ENCODE measurements around the gene RBFOX2. TPM values are rescaled to one million over a fixed set of nuclear protein-coding genes. Genes with fewer than 3 reads are reported as not detected.

The RBFOX2 gene
- total and polyA plus RNA-seq, 2 of the 8 experiments (the other 6 are each of a cell fraction or from before 2014, with no cell fraction given) = 121 to 122 TPM

GRCh38 chr22:36016684-36017083, 11.9 kb downstream of the RBFOX2 start:
- no peak overlapping the region for H2BK15ac ChIP-seq (ENCODE audit: low read length)
- no peaks in the 10 kb centered on the region for H3K36me3 ChIP-seq (ENCODE audit: control insufficient read depth in 2 of 4, insufficient read depth in 4 of 4, low read length in 3 of 4)
- WGBS, 2 experiments (ENCODE audit: extremely low coverage in 1 of 2, insufficient coverage in 1 of 2, insufficient read length in 1 of 2, insufficient replicate concordance in 2 of 2, low coverage in 1 of 2, low lambda C conversion rate in 2 of 2, missing lambda C conversion rate in 1 of 2) = 87% methylated on average over 2 of the region's 2 CpGs; no CpG with 5 or more reads in 1 of the 2 experiments
- no peak overlapping the region for H2BK20ac ChIP-seq (ENCODE audit: low read length)
- DNase-seq (ENCODE audit: low read depth in 1 of 2, low spot score in 2 of 2) = no peak
- no peak overlapping the region for H2BK120ac ChIP-seq (replicated peaks; ENCODE audit: low read depth, low read length)
- no peaks in the 10 kb centered on the region for H3K27me3 ChIP-seq (replicated peaks in 1 of 4; ENCODE audit: control insufficient read depth in 3 of 4, extremely low read depth in 1 of 4, insufficient read depth in 3 of 4, low read length in 3 of 4)
- H3K23me2 ChIP-seq (ENCODE audit: low read depth, low read length) = no peaks in the 10 kb centered on the region; the same call in 1 of the 2 replicates
- ChIA-PET POLR2A (ENCODE audit: partially characterized antibody) (interaction anchor here (0.7 to 5.4 kb wide), 2 partner anchors 11 to 610 kb away, joined by 3 to 44 read pairs; partner anchors contain the start of gene RBFOX2), CTCF (ENCODE audit: partially characterized antibody) (interaction anchor here (0.6 to 2.7 kb wide), 3 partner anchors 49 to 258 kb away, joined by 3 to 16 read pairs (median 10); no protein-coding TSS in a partner anchor)
- H3K23ac ChIP-seq (ENCODE audit: insufficient read length) = no peak overlapping the region
- H3K9ac ChIP-seq (replicated peaks in 1 of 4; ENCODE audit: extremely low read depth in 1 of 4, low read depth in 3 of 4, low read length in 3 of 4) = no peak overlapping the region
- H3K14ac ChIP-seq (ENCODE audit: insufficient read length) = no peak overlapping the region
- FAIRE-seq = no peak
- no peak overlapping the region for H2AFZ ChIP-seq (ENCODE audit: low read length)
- H2BK12ac ChIP-seq (ENCODE audit: low read depth, low read length) = no peak overlapping the region
- no peak overlapping the region for H3K4ac ChIP-seq (replicated peaks; ENCODE audit: insufficient read length, low read depth, low read length)
- H3K9me3 ChIP-seq (ENCODE audit: insufficient read depth in 2 of 2, low read depth in 1 of 2, low read length in 1 of 2) = no peaks in the 10 kb centered on the region
- H4K5ac ChIP-seq (ENCODE audit: insufficient read length, low read depth, low read length) = no peak overlapping the region
- no peak overlapping the region for H3K56ac ChIP-seq (replicated peaks; ENCODE audit: insufficient read length, low read depth, low read length)
- no peak overlapping the region for H2BK5ac ChIP-seq (ENCODE audit: low read depth, low read length)
- no peak overlapping the region for H4K8ac ChIP-seq (ENCODE audit: extremely low read depth, insufficient read depth, low read length)
- H2AK5ac ChIP-seq (ENCODE audit: low read depth, low read length) = no peak overlapping the region
- H3K79me2 ChIP-seq (ENCODE audit: control insufficient read depth in 1 of 2, insufficient read depth in 2 of 2, low read length in 2 of 2) = peaks cover 11 to 81% of the 10 kb centered on the region in 2 experiments; a peak in 3 of 4 replicates
- no peak overlapping the region for H3K18ac ChIP-seq (ENCODE audit: extremely low read depth, low read length)
- no peak overlapping the region for H3K4me2 ChIP-seq (ENCODE audit: insufficient read depth in 1 of 2, low read depth in 2 of 2, low read length in 2 of 2)
- no peak overlapping the region for H3K27ac ChIP-seq (ENCODE audit: low read depth, low read length)
- H3K4me3 ChIP-seq (ENCODE audit: extremely low read depth in 1 of 4, insufficient read depth in 2 of 4, low read depth in 3 of 4, low read length in 4 of 4) = no peak overlapping the region
- peaks cover 12% of the 10 kb centered on the region for H3K79me1 ChIP-seq (ENCODE audit: low read depth, low read length)
- H3K4me1 ChIP-seq (replicated peaks in 1 of 4; ENCODE audit: control insufficient read depth in 3 of 4, insufficient read depth in 4 of 4, low read length in 3 of 4) = no peaks in the 10 kb centered on the region
- H4K91ac ChIP-seq (replicated peaks; ENCODE audit: insufficient read length, low read length) = no peak overlapping the region
- H4K20me1 ChIP-seq (replicated peaks in 1 of 2; ENCODE audit: control insufficient read depth in 1 of 2, insufficient read depth in 2 of 2, low read length in 2 of 2) = peaks cover 0 to 13% of the 10 kb centered on the region in 2 experiments
- TF ChIP-seq TCF12 (IDR thresholded peaks at IDR 0.05; ENCODE audit: low read depth, low read length) = no peak
- no peak for TF ChIP-seq EGR1 (IDR thresholded peaks at IDR 0.05; ENCODE audit: borderline replicate concordance, low read depth, low read length)
- TF ChIP-seq KDM1A (IDR thresholded peaks at IDR 0.05; ENCODE audit: borderline replicate concordance, low read length) = no peak
- TF ChIP-seq USF2 (IDR thresholded peaks at IDR 0.05; ENCODE audit: low read length) = no peak
- no peak for TF ChIP-seq KDM5A (IDR thresholded peaks at IDR 0.05; ENCODE audit: low read length)
- no peak for TF ChIP-seq EP300 (IDR thresholded peaks at IDR 0.05; ENCODE audit: borderline replicate concordance in 1 of 2, low read depth in 2 of 2, low read length in 2 of 2)
- no peak for TF ChIP-seq YY1 (IDR thresholded peaks at IDR 0.05; ENCODE audit: low read depth, low read length)

Measured in H1 (cell line).